GM10248 (cell line): ENCODE results near the gene SPRN.

Experiments used
- CTCF ChIA-PET: fragments of 300-600 bp; sonication (Branson Sonifier 250); formaldehyde crosslinking; extraction: SDS; loops from one replicate; lab custom pipeline; 2021; ENCODE audit warnings: antibody characterized with exemption; lab: Yijun Ruan, JAX
- POLR2A ChIA-PET: fragments of 350-650 bp; sonication (Branson Sonifier 250); formaldehyde crosslinking; extraction: SDS; loops from one replicate; lab custom pipeline; 2020; ENCODE audit warnings: antibody characterized with exemption; lab: Yijun Ruan, JAX
- DNase-seq: peaks from one replicate; pipeline ENCODE4 v3.0.0; 2012; ENCODE audit errors: extremely low spot score
- CTCF ChIP-seq: IDR thresholded peaks from 2 replicates; pipeline ENCODE4 v1.5.1; 2012; ENCODE audit warnings: mild to moderate bottlenecking, low read depth; ENCODE audit errors: extremely low read depth, missing control alignments, control extremely low read depth

The SPRN gene

GRCh38 chr10:133451346-133451745 lies 26.9 kb upstream of the SPRN start:
- CTCF ChIA-PET = interaction anchor here (0.7 to 1.2 kb wide), 2 partner anchors 14 to 66 kb away, joined by 3 read pairs; no protein-coding TSS in a partner anchor
- DNase-seq = no peak
- no peak for TF ChIP-seq CTCF
- POLR2A ChIA-PET = no interaction called here

- no peak for DNase-seq
- CTCF ChIA-PET = interaction anchor here (2.4 kb wide), 1 partner anchor 10 kb away, joined by 9 read pairs; no protein-coding TSS in a partner anchor
- POLR2A ChIA-PET = no interaction called here
- TF ChIP-seq CTCF = no peak
Observed at GRCh38 chr10:133448120-133448519, 23.7 kb upstream of the SPRN start.

GRCh38 chr10:133446979-133447378 lies 22.6 kb upstream of the SPRN start:
- DNase-seq = no peak
- POLR2A ChIA-PET = no interaction called here
- CTCF ChIA-PET = interaction anchor here (2.4 kb wide), 1 partner anchor 9 kb away, joined by 9 read pairs; no protein-coding TSS in a partner anchor
- TF ChIP-seq CTCF = no peak

GRCh38 chr10:133445751-133446708 lies 21.6 kb upstream of the SPRN start:
- POLR2A ChIA-PET = no interaction called here
- DNase-seq = no peak
- CTCF ChIA-PET = no interaction called here
- TF ChIP-seq CTCF = no peak

GRCh38 chr10:133445268-133445732 lies 20.9 kb upstream of the SPRN start:
- ChIA-PET CTCF (no interaction called here), POLR2A (no interaction called here)
- DNase-seq = no peak
- TF ChIP-seq CTCF = no peak

- ChIA-PET POLR2A (no interaction called here), CTCF (no interaction called here)
- TF ChIP-seq CTCF = no peak
- no peak for DNase-seq
Observed at GRCh38 chr10:133444342-133445267, 20.2 kb upstream of the SPRN start.
